GM23338 (cell line): Measurements from ENCODE around the gene SLC4A4. TPM values are rescaled to one million over a fixed set of nuclear protein-coding genes. Genes with fewer than 3 reads are reported as not detected.

ENCODE experiments used
- ATAC-seq: fragments of 200-7000 bp; cut with Tn5 transposase; 3 replicates; pipeline ENCODE4 v1.9.1; 2020
- DNase-seq: peaks from one replicate; pipeline ENCODE4 v3.0.0-alpha.2; 2015; ENCODE audit warnings: low spot score
- H2AFZ ChIP-seq: fragments of 200-600 bp; sonication (generic); 2 replicates; pipeline ENCODE4 v1.8.0; 2016; ENCODE audit warnings: antibody characterized with exemption, mild to moderate bottlenecking, moderate library complexity
- H3F3A ChIP-seq: fragments of 200-600 bp; sonication (generic); replicated peaks from 2 replicates; pipeline ENCODE4 v1.8.0; 2017; ENCODE audit warnings: antibody characterized with exemption, mixed run types, low read depth
- H3K27ac ChIP-seq: fragments of 200-600 bp; sonication (generic); 2 replicates; pipeline ENCODE4 v1.6.1; 2016; ENCODE audit warnings: low read depth
- H3K27me3 ChIP-seq: fragments of 200-600 bp; sonication (generic); 2 replicates; pipeline ENCODE4 v1.8.0; 2016; ENCODE audit warnings: mild to moderate bottlenecking, mixed run types, moderate library complexity; ENCODE audit not compliant: insufficient read depth
- H3K36me3 ChIP-seq: fragments of 200-600 bp; sonication (generic); 2 replicates; pipeline ENCODE4 v1.8.0; 2016; ENCODE audit warnings: mild to moderate bottlenecking; ENCODE audit not compliant: insufficient read depth
- H3K4me1 ChIP-seq: fragments of 200-600 bp; sonication (generic); 2 replicates; pipeline ENCODE4 v1.8.0; 2016; ENCODE audit warnings: mild to moderate bottlenecking, moderate library complexity; ENCODE audit not compliant: insufficient read depth
- H3K4me2 ChIP-seq: fragments of 200-600 bp; sonication (generic); 2 replicates; pipeline ENCODE4 v1.7.1; 2017; ENCODE audit warnings: mixed run types
- H3K4me3 ChIP-seq: fragments of 200-600 bp; sonication (generic); 2 replicates; pipeline ENCODE4 v1.6.1; 2016; ENCODE audit warnings: mixed run types
- H3K79me2 ChIP-seq: fragments of 200-600 bp; sonication (generic); replicated peaks from 2 replicates; pipeline ENCODE4 v1.8.0; 2017; ENCODE audit warnings: mild to moderate bottlenecking; ENCODE audit not compliant: insufficient read depth
- H3K9me2 ChIP-seq: fragments of 200-600 bp; sonication (generic); 2 replicates; pipeline ENCODE4 v1.8.0; 2017; ENCODE audit not compliant: insufficient read depth
- H4K20me1 ChIP-seq: fragments of 200-600 bp; sonication (generic); replicated peaks from 2 replicates; pipeline ENCODE4 v1.8.0; 2017; ENCODE audit warnings: mild to moderate bottlenecking; ENCODE audit not compliant: insufficient read depth
- H3K27ac Mint-ChIP-seq: 2 replicates; pipeline ENCODE4 v1.8.0; 2020; ENCODE audit warnings: inconsistent platforms, mild to moderate bottlenecking, moderate library complexity, mixed read lengths
- H3K27me3 Mint-ChIP-seq: 3 replicates; pipeline ENCODE4 v1.8.0; 2022; ENCODE audit warnings: low read depth, mild to moderate bottlenecking, moderate library complexity, mixed read lengths, inconsistent platforms; ENCODE audit not compliant: insufficient read depth, poor library complexity
- H3K36me3 Mint-ChIP-seq: 3 replicates; pipeline ENCODE4 v1.8.0; 2021; ENCODE audit warnings: low read depth, mild to moderate bottlenecking, inconsistent platforms, moderate library complexity, mixed read lengths
- H3K4me1 Mint-ChIP-seq: 3 replicates; pipeline ENCODE4 v1.8.0; 2020; ENCODE audit warnings: mild to moderate bottlenecking, inconsistent platforms, mixed read lengths
- H3K4me3 Mint-ChIP-seq: 3 replicates; pipeline ENCODE4 v1.8.0; 2021; ENCODE audit warnings: moderate library complexity, mild to moderate bottlenecking, inconsistent platforms, mixed read lengths
- H3K9me3 Mint-ChIP-seq: 3 replicates; pipeline ENCODE4 v1.8.0; 2020; ENCODE audit warnings: moderate library complexity, mild to moderate bottlenecking, inconsistent platforms, mixed read lengths
- CREB1 ChIP-seq: fragments of 250-450 bp; sonication (Bioruptor Pico); IDR thresholded peaks from 2 replicates; pipeline ENCODE4 v1.5.0; 2020; ENCODE audit warnings: low read depth, mild to moderate bottlenecking, moderate library complexity
- EZH2 ChIP-seq: fragments of 200-600 bp; sonication (generic); IDR thresholded peaks from one replicate; pipeline ENCODE4 v1.8.0; 2017; ENCODE audit warnings: antibody characterized with exemption, mild to moderate bottlenecking, low read depth; ENCODE audit not compliant: unreplicated experiment
- EZH2phosphoT487 ChIP-seq: fragments of 200-600 bp; sonication (generic); IDR thresholded peaks from one replicate; pipeline ENCODE4 v1.8.1; 2018; ENCODE audit warnings: antibody characterized with exemption; ENCODE audit not compliant: unreplicated experiment
- JUNB ChIP-seq: IDR thresholded peaks from one replicate; pipeline ENCODE4 v1.6.1; 2016; ENCODE audit warnings: antibody characterized with exemption; ENCODE audit not compliant: unreplicated experiment
- POLR2AphosphoS5 ChIP-seq: IDR thresholded peaks from 2 replicates; pipeline ENCODE4 v1.6.1; 2016; ENCODE audit warnings: antibody characterized with exemption, low read depth
- STAT1 ChIP-seq: IDR thresholded peaks from one replicate; pipeline ENCODE4 v1.6.1; 2016; ENCODE audit warnings: antibody characterized with exemption; ENCODE audit not compliant: unreplicated experiment
- ZNF114 ChIP-seq: fragments of 250-450 bp; sonication (Bioruptor Pico); IDR thresholded peaks from 2 replicates; pipeline ENCODE4 v1.5.0; 2020; ENCODE audit warnings: mild to moderate bottlenecking, moderate library complexity
- polyA plus RNA-seq: library from polyadenylated mRNA; unstranded; fragments of >200 nt; fragmentation: Nextera tagmentation; extraction: Ambion mirVana; gene quantifications from 2 replicates; pipeline ENCODE4 v1.2.1, GENCODE V29; 2016
- total RNA-seq: library from RNA; depleted of rRNA; stranded (reverse); fragments of >200 nt; shearing (Covaris generic); gene quantifications from 2 replicates; pipeline ENCODE4 v1.2.3, GENCODE V29; 2014
- TF ChIP-seq, protein P1 (sequence below), 2 experiments: fragments of 200-600 bp in 1 of 2; sonication (generic) in 1 of 2; conservative IDR thresholded peaks; 2 replicates each; pipeline versions ENCODE4 v1.5.1 to v1.6.1; 2016 to 2017; ENCODE audit warnings: antibody characterized with exemption in 2 of 2, low read depth in 2 of 2, mild to moderate bottlenecking in 2 of 2, moderate library complexity in 1 of 2
- TF ChIP-seq, protein P2 (sequence below): IDR thresholded peaks from one replicate; pipeline ENCODE4 v1.6.1; 2018; ENCODE audit warnings: antibody characterized with exemption; ENCODE audit not compliant: unreplicated experiment

Gene SLC4A4
- total and polyA plus RNA-seq, 2 experiments from 2014 or later, result 1.0 to 1.5 TPM

DNA sequence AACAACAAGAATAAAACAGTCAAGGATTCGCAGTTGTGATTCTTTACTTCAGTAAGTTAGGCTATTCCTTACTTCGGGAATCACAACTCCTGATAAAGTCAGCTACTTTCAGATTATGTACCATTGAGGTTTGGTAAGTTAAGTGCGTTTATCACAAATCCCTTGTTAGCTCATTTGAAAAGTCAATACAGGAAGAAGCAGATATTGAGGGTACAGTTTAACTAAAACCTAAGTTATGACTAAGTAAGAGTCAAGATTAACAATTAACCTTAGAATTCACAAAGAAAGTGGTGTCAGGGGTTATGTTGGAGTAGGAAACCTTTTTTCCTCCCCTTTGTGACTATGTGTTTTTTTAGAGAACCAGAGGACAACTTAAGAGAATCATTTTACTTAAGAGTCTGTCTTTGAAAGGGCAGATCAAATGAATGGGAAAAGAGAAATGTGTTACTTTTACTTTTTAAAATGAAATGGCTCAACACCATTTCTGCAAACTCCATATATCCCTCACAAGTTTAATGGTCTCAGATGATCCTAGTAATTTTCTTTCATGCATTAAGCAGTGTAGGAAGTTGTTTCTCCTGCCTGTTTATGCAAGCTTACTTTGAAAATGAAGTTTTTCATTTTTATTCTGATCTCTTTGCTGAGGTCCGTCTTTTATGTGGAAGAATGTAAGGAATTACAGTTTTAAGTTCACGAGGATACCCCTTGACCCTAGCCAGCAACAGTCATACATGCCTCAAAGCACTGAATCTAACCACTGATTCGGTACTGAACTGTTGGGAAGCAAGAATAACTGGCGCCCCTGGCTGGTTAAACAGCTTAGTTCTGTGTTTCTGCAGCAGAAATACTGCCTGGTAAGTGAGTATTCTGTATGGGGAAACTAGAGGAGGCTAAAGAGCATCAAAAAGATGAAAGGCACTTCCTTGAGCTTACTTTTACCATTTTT, 211.7 kb downstream of the SLC4A4 start:
- Histone ChIP-seq H3K4me3 (no peak overlapping the region), H3K27me3 (no peaks in the 10 kb centered on the region), H4K20me1 (no peaks in the 10 kb centered on the region), H3K36me3 (no peaks in the 10 kb centered on the region), H3K4me2 (no peak overlapping the region), H3K9me2 (no peaks in the 10 kb centered on the region), H3K27ac (no peak overlapping the region), H2AFZ (peak overlapping the region; percentile 18; the same call in 1 of the 2 replicates), H3K4me1 (peaks cover 7% of the 10 kb centered on the region; the same call in 1 of the 2 replicates), H3F3A (no peaks in the 10 kb centered on the region), H3K79me2 (no peaks in the 10 kb centered on the region)
- Mint-ChIP-seq H3K27ac (no peak overlapping the region; the same call in 1 of the 2 replicates), H3K36me3 (no peaks in the 10 kb centered on the region), H3K4me1 (peaks cover 14% of the 10 kb centered on the region; the same call in 2 of the 3 replicates), H3K4me3 (no peak overlapping the region), H3K9me3 (no peaks in the 10 kb centered on the region), H3K27me3 (no peaks in the 10 kb centered on the region)
- peak; percentile 83 for ATAC-seq
- DNase-seq, result peak; percentile 53
- TF ChIP-seq POLR2AphosphoS5, result no peak
- TF ChIP-seq, protein P1, sequence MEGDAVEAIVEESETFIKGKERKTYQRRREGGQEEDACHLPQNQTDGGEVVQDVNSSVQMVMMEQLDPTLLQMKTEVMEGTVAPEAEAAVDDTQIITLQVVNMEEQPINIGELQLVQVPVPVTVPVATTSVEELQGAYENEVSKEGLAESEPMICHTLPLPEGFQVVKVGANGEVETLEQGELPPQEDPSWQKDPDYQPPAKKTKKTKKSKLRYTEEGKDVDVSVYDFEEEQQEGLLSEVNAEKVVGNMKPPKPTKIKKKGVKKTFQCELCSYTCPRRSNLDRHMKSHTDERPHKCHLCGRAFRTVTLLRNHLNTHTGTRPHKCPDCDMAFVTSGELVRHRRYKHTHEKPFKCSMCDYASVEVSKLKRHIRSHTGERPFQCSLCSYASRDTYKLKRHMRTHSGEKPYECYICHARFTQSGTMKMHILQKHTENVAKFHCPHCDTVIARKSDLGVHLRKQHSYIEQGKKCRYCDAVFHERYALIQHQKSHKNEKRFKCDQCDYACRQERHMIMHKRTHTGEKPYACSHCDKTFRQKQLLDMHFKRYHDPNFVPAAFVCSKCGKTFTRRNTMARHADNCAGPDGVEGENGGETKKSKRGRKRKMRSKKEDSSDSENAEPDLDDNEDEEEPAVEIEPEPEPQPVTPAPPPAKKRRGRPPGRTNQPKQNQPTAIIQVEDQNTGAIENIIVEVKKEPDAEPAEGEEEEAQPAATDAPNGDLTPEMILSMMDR (conservative IDR thresholded peaks at IDR 0.05; ENCODE audit: low read depth in 2 of 2), result peak; percentile 25 to 59; a peak in 3 of 4 replicates

DNA sequence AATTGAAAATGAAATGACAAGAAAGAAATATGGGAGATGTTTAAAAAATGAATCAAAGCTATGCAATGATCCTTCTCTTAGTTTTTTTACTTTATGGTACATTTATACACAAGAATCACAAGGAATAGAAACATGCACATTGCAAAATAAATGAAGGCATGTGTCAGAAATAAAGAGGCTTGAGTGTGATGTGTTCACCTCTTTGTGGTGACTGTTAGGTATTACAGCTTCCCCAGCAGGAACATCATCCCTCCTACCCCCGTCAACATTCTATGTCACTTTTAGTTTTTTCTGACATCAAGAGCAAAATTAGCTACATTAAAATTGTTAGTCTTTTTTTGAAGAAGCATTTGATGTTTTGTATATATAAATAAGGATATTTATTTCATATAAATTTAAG, 214.8 kb downstream of the SLC4A4 start:
- no peak overlapping the region for H3K4me3 ChIP-seq
- H3K4me3 Mint-ChIP-seq, result no peak overlapping the region
- peak; percentile 56 for DNase-seq
- no peaks in the 10 kb centered on the region for H3F3A ChIP-seq
- H3K4me2 ChIP-seq, result no peak overlapping the region
- H3K4me1 ChIP-seq, result peaks cover 7% of the 10 kb centered on the region; the same call in 1 of the 2 replicates
- no peaks in the 10 kb centered on the region for H3K36me3 Mint-ChIP-seq
- no peak overlapping the region for H2AFZ ChIP-seq
- H3K27ac Mint-ChIP-seq, result no peak overlapping the region
- peak; percentile 84 for ATAC-seq
- H3K4me1 Mint-ChIP-seq, result peaks cover 14% of the 10 kb centered on the region; the same call in 2 of the 3 replicates
- H3K36me3 ChIP-seq, result no peaks in the 10 kb centered on the region
- no peaks in the 10 kb centered on the region for H3K9me3 Mint-ChIP-seq
- no peaks in the 10 kb centered on the region for H4K20me1 ChIP-seq
- no peak for TF ChIP-seq EZH2
- no peak for TF ChIP-seq CREB1
- TF ChIP-seq JUNB, result no peak
- TF ChIP-seq EZH2phosphoT487, result no peak
- no peak for TF ChIP-seq POLR2AphosphoS5
- TF ChIP-seq STAT1, result no peak
- no peak for TF ChIP-seq ZNF114
- TF ChIP-seq, protein P1 (conservative IDR thresholded peaks at IDR 0.05; ENCODE audit: low read depth in 2 of 2), result peak; percentile 62 to 72
- TF ChIP-seq, protein P2, sequence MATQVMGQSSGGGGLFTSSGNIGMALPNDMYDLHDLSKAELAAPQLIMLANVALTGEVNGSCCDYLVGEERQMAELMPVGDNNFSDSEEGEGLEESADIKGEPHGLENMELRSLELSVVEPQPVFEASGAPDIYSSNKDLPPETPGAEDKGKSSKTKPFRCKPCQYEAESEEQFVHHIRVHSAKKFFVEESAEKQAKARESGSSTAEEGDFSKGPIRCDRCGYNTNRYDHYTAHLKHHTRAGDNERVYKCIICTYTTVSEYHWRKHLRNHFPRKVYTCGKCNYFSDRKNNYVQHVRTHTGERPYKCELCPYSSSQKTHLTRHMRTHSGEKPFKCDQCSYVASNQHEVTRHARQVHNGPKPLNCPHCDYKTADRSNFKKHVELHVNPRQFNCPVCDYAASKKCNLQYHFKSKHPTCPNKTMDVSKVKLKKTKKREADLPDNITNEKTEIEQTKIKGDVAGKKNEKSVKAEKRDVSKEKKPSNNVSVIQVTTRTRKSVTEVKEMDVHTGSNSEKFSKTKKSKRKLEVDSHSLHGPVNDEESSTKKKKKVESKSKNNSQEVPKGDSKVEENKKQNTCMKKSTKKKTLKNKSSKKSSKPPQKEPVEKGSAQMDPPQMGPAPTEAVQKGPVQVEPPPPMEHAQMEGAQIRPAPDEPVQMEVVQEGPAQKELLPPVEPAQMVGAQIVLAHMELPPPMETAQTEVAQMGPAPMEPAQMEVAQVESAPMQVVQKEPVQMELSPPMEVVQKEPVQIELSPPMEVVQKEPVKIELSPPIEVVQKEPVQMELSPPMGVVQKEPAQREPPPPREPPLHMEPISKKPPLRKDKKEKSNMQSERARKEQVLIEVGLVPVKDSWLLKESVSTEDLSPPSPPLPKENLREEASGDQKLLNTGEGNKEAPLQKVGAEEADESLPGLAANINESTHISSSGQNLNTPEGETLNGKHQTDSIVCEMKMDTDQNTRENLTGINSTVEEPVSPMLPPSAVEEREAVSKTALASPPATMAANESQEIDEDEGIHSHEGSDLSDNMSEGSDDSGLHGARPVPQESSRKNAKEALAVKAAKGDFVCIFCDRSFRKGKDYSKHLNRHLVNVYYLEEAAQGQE, result no peak
- H3K79me2 ChIP-seq, result no peaks in the 10 kb centered on the region
- no peaks in the 10 kb centered on the region for H3K9me2 ChIP-seq
- no peaks in the 10 kb centered on the region for H3K27me3 ChIP-seq
- H3K27ac ChIP-seq, result no peak overlapping the region
- H3K27me3 Mint-ChIP-seq, result no peaks in the 10 kb centered on the region
